K562 (cell line): ENCODE data around the gene BAIAP2. TPM values are rescaled to one million over a fixed set of nuclear protein-coding genes. Genes with fewer than 3 reads are reported as not detected.

Source experiments
- BACH1 ChIP-seq: fragments of 200-800 bp; sonication (Bioruptor generic); IDR thresholded peaks from 2 replicates; pipeline ENCODE4 v1.6.1; 2016; ENCODE audit warnings: missing genetic modification characterization, missing compliant biosample characterization
- BMI1 ChIP-seq: fragments of 150-350 bp; IDR thresholded peaks from 2 replicates; pipeline ENCODE4 v1.6.1; 2014; ENCODE audit warnings: low read length
- C11orf30 ChIP-seq: fragments of 450-650 bp; IDR thresholded peaks from 2 replicates; pipeline ENCODE4 v1.6.1; 2016; ENCODE audit warnings: low read depth, mild to moderate bottlenecking
- CXXC5 ChIP-seq: fragments of 250-450 bp; sonication (Bioruptor Pico); IDR thresholded peaks from 2 replicates; pipeline ENCODE4 v1.8.0; 2022; ENCODE audit warnings: inconsistent platforms, mild to moderate bottlenecking, moderate library complexity
- DMBX1 ChIP-seq: fragments of 250-450 bp; sonication (Bioruptor Pico); IDR thresholded peaks from 2 replicates; pipeline ENCODE4 v1.8.0; 2022; ENCODE audit warnings: inconsistent platforms, mild to moderate bottlenecking, moderate library complexity, borderline replicate concordance
- ETV6 ChIP-seq, 3 experiments: fragments of 150-350 bp in 1 of 3; sonication (generic) in 1 of 3; formaldehyde crosslinking in 1 of 3; IDR thresholded peaks; 2 replicates each; pipeline versions ENCODE4 v1.6.1 to v1.8.0; 2014 to 2022; ENCODE audit warnings: borderline replicate concordance in 2 of 3, low read depth in 2 of 3, antibody characterized with exemption in 1 of 3, low read length in 1 of 3, mild to moderate bottlenecking in 1 of 3, missing genetic modification reagents in 1 of 3
- HDAC8 ChIP-seq: fragments of 450-650 bp; IDR thresholded peaks from 2 replicates; pipeline ENCODE4 v1.6.1; 2016; ENCODE audit warnings: mild to moderate bottlenecking, missing genetic modification characterization, moderate library complexity, missing compliant biosample characterization
- MCM2 ChIP-seq: fragments of 450-650 bp; IDR thresholded peaks from 2 replicates; pipeline ENCODE4 v1.6.1; 2017; ENCODE audit warnings: low read depth, mild to moderate bottlenecking
- POLR2A ChIP-seq: fragments of 450-650 bp; conservative IDR thresholded peaks from 2 replicates; pipeline ENCODE4 v1.6.1; 2016
- SIN3A ChIP-seq, 2 experiments: fragments of 150-350 bp in 1 of 2; IDR thresholded peaks; 2 replicates each; pipeline ENCODE4 v1.6.1; 2011 to 2016; ENCODE audit warnings: borderline replicate concordance in 2 of 2, low read depth in 2 of 2, low read length in 2 of 2, mild to moderate bottlenecking in 2 of 2, moderate library complexity in 2 of 2; ENCODE audit not compliant: control insufficient read depth in 1 of 2
- SMAD4 ChIP-seq: fragments of 250-450 bp; sonication (Bioruptor Pico); conservative IDR thresholded peaks from 2 replicates; pipeline ENCODE4 v1.8.0; 2021; ENCODE audit warnings: inconsistent platforms, mild to moderate bottlenecking, moderate library complexity
- ZBTB7A ChIP-seq: IDR thresholded peaks from 2 replicates; pipeline ENCODE4 v1.6.1; 2011; ENCODE audit warnings: low read depth, mild to moderate bottlenecking, low read length, moderate library complexity, borderline replicate concordance; ENCODE audit not compliant: control insufficient read depth
- ZKSCAN8 ChIP-seq: fragments of 200-800 bp; sonication (Bioruptor generic); IDR thresholded peaks from 2 replicates; pipeline ENCODE4 v1.6.1; 2016; ENCODE audit warnings: missing genetic modification characterization, missing compliant biosample characterization
- ZNF239 ChIP-seq: fragments of 250-450 bp; sonication (Bioruptor Pico); IDR thresholded peaks from 2 replicates; pipeline ENCODE4 v1.4.0; 2020; ENCODE audit warnings: mild to moderate bottlenecking
- ZNF316 ChIP-seq: fragments of 450-650 bp; IDR thresholded peaks from 2 replicates; pipeline ENCODE4 v1.6.1; 2016
- ZNF561 ChIP-seq: fragments of 450-650 bp; formaldehyde crosslinking; conservative IDR thresholded peaks from 2 replicates; pipeline ENCODE4 v1.4.0; 2020; ENCODE audit warnings: mild to moderate bottlenecking, moderate library complexity
- polyA plus RNA-seq, 8 experiments: library from polyadenylated mRNA; depleted of rRNA in 4 of 8; stranded (reverse) in 5 of 8; unstranded in 3 of 8; fragments of >200 nt; fragmentation: Nextera tagmentation in 2 of 8; fragmentation: Illumina TruSeq in 1 of 8; extraction: Ambion mirVana in 2 of 8; extraction: Trizol in 1 of 8; gene quantifications; 2 replicates each; pipeline versions ENCODE4 v1.2.1 to v1.2.3, GENCODE V29; 2011 to 2014; ENCODE audit warnings: inconsistent platforms in 1 of 8, missing spikeins in 1 of 8
- total RNA-seq, 7 experiments: library from RNA; depleted of rRNA in 6 of 7; stranded (reverse); fragments of >200 nt in 6 of 7; fragmentation: Illumina TruSeq in 2 of 7; extraction: Trizol in 2 of 7; gene quantifications; 2 replicates each; pipeline versions ENCODE4 v1.2.1 to v1.2.3, GENCODE V29; 2011 to 2021; ENCODE audit warnings: low replicate concordance in 1 of 7
- TF ChIP-seq, protein P1 (sequence below): sonication (generic); formaldehyde crosslinking; IDR thresholded peaks from 2 replicates; pipeline ENCODE4 v1.5.0; 2020; ENCODE audit warnings: missing genetic modification reagents
- TF ChIP-seq, protein P2 (sequence below), 2 experiments: fragments of 450-650 bp; formaldehyde crosslinking in 1 of 2; IDR thresholded peaks; 2 replicates each; pipeline versions ENCODE4 v1.4.0 to v1.6.1; 2014 to 2020; ENCODE audit warnings: mild to moderate bottlenecking in 2 of 2, borderline replicate concordance in 1 of 2, low read depth in 1 of 2

Gene BAIAP2
- total and polyA plus RNA-seq, 9 of the 15 experiments (the other 6 are each of a cell fraction or from before 2014, with no cell fraction given), result 2.3 to 51.6 (median 18.4) TPM

DNA sequence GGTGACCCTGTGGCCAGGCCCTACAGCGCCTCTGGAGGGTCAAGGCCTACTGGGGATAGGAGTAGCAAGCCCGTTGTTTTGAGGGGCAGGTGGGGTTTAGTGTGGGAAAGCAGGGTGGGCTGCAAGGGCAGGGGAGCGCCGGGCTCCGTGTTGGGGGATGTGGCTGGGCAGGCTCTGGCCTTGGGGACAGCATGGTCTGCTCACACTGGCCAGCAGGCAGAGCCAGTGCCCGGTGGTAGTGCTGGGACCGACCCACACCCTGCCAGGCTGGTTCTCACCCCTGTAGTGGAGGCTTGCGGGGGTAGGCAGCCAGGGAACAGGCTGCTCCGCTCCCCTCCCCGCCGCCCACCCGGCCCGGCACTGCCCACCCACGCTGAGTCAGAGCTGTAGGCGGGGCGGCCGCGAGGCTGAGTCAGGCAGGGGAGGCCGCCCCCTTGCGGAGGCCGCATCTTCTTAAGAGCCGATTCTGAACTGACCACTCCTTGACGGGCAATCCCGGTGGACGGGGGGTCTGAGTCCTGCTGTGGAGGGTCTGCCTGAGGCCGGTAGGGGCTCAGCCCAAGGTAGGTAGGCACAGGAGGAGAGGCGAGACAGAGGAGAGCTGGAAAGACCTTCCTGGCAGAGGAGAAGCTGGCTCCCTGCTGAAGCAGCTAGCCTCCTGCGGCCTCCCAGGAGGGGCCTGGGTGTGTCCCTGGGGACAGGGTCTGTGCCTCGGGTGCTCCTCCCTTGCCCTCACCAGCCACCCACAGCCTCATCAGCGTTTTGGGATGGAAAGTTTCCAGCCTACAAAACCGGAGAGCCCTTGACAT is 62.4 kb downstream of the BAIAP2 start (continued):
- TF ChIP-seq ETV6 (IDR thresholded peaks at IDR 0.05; ENCODE audit: borderline replicate concordance in 1 of 2, low read depth in 2 of 2, low read length in 1 of 2), result no peak
- no peak for TF ChIP-seq ETV6 (CRISPR knock-in tag; IDR thresholded peaks at IDR 0.05; ENCODE audit: borderline replicate concordance)
- TF ChIP-seq DMBX1 (CRISPR knock-in tag), result 0 out of 2 replicates have a peak, but pooled peaks have one; percentile 32
- 0 out of 2 replicates have a peak, but pooled peaks have one; percentile 36 for TF ChIP-seq POLR2A
- no peak for TF ChIP-seq ZNF239 (CRISPR knock-in tag)
- TF ChIP-seq ZBTB7A, result peak; percentile 97
- peak; percentile 67; the same call in 1 of the 2 replicates for TF ChIP-seq BACH1 (tag)
- peak; percentile 76 for TF ChIP-seq C11orf30
- no peak for TF ChIP-seq MCM2
- peak; percentile 62 for TF ChIP-seq ZNF316
- TF ChIP-seq ZNF561 (CRISPR knock-in tag), result no peak
- TF ChIP-seq SMAD4 (CRISPR knock-in tag), result peak; percentile 60
- TF ChIP-seq HDAC8 (tag), result no peak
- TF ChIP-seq CXXC5 (CRISPR knock-in tag), result peak; percentile 64
- no peak for TF ChIP-seq ZKSCAN8 (CRISPR knock-in tag)
- 0 out of 4 replicates have a peak, but pooled peaks of 1 of the 2 experiments have one; percentile 28 for TF ChIP-seq SIN3A (IDR thresholded peaks at IDR 0.05; ENCODE audit: borderline replicate concordance in 2 of 2, control insufficient read depth in 1 of 2, low read depth in 2 of 2, low read length in 2 of 2)
- TF ChIP-seq, protein P1, sequence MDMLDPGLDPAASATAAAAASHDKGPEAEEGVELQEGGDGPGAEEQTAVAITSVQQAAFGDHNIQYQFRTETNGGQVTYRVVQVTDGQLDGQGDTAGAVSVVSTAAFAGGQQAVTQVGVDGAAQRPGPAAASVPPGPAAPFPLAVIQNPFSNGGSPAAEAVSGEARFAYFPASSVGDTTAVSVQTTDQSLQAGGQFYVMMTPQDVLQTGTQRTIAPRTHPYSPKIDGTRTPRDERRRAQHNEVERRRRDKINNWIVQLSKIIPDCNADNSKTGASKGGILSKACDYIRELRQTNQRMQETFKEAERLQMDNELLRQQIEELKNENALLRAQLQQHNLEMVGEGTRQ (CRISPR knock-in tag), result no peak
- TF ChIP-seq, protein P2, sequence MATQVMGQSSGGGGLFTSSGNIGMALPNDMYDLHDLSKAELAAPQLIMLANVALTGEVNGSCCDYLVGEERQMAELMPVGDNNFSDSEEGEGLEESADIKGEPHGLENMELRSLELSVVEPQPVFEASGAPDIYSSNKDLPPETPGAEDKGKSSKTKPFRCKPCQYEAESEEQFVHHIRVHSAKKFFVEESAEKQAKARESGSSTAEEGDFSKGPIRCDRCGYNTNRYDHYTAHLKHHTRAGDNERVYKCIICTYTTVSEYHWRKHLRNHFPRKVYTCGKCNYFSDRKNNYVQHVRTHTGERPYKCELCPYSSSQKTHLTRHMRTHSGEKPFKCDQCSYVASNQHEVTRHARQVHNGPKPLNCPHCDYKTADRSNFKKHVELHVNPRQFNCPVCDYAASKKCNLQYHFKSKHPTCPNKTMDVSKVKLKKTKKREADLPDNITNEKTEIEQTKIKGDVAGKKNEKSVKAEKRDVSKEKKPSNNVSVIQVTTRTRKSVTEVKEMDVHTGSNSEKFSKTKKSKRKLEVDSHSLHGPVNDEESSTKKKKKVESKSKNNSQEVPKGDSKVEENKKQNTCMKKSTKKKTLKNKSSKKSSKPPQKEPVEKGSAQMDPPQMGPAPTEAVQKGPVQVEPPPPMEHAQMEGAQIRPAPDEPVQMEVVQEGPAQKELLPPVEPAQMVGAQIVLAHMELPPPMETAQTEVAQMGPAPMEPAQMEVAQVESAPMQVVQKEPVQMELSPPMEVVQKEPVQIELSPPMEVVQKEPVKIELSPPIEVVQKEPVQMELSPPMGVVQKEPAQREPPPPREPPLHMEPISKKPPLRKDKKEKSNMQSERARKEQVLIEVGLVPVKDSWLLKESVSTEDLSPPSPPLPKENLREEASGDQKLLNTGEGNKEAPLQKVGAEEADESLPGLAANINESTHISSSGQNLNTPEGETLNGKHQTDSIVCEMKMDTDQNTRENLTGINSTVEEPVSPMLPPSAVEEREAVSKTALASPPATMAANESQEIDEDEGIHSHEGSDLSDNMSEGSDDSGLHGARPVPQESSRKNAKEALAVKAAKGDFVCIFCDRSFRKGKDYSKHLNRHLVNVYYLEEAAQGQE (IDR thresholded peaks at IDR 0.05; ENCODE audit: borderline replicate concordance), result peak; percentile 75; the same call in 1 of the 2 replicates
- TF ChIP-seq, protein P2 (CRISPR knock-in tag; IDR thresholded peaks at IDR 0.05; ENCODE audit: low read depth), result no peak
- no peak for TF ChIP-seq BMI1
